Amygdala (tissue), 56 donors: Measurements from ENCODE around the gene LONP2.
"Not testable (repeated sequence)": the region's sequence is repeated elsewhere in the genome, so short reads cannot be mapped to it uniquely, and the experiment has no call there.

Source experiments
- DNase-seq, 56 donors: peaks; one replicate each; lab custom pipeline; 2025; lab: John Stamatoyannopoulos, UW

Gene LONP2

GRCh38 chr16:48384520-48385252 is 140.6 kb downstream of the LONP2 start:
- DNase-seq = peak in 44 of 56 donors; percentile 5 to 78 (median 48)

GRCh38 chr16:48385253-48386150 is 141.4 kb downstream of the LONP2 start, which contains the start of gene SIAH1:
Gene SIAH1 (minus strand): TSS chr16:48385413. CDS start chr16:48362428, 22,985 bp downstream.
- DNase-seq = peak in 54 of 56 donors; percentile 21 to 88 (median 72)

DNA sequence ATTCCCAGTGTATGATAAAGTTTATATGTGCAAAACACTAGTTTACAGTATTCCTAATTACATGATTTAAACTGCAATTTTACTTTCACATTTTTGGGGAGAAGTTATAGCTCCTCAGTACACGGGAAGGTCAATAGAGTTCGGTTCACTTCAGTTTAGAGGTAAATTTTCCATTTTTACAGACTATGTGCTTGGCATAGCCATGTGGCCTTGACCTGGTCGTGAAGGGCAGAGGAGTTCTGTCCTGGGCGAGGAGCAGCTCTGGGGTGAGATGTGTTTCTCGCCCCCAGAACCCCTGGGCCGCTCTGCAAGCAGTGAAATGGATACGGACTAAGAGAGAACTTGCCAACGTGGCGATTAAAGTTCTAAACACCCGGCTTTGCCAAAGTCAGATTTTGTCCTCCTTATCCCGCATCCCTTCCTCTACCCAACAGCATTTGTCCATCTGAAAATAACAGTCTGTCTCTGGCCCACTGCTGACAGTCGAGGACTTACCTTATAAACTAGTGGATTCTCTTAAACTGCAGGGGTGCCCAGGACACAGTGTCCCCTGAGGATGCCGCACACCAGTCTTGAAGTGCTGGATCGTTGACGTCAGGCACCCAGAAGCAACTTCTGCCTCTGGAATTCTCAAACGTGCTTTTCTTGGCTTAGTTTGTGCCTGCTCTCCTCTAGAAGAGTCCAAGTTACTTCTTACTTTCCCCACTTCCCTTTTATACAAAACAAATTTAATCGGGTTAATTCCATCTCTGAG is 142.6 kb downstream of the LONP2 start:
- DNase-seq = no peak

GRCh38 chr16:48392407-48392806 is 148.3 kb downstream of the LONP2 start:
- DNase-seq = no peak

- DNase-seq = peak in 52 of 56 donors; percentile 9 to 83 (median 52)
Observed at GRCh38 chr16:48393485-48394354, 149.6 kb downstream of the LONP2 start.

- peak in 4 of 56 donors; percentile 11 to 43 (median 38) for DNase-seq
Observed at GRCh38 chr16:48394355-48394703, 150.2 kb downstream of the LONP2 start.

DNA sequence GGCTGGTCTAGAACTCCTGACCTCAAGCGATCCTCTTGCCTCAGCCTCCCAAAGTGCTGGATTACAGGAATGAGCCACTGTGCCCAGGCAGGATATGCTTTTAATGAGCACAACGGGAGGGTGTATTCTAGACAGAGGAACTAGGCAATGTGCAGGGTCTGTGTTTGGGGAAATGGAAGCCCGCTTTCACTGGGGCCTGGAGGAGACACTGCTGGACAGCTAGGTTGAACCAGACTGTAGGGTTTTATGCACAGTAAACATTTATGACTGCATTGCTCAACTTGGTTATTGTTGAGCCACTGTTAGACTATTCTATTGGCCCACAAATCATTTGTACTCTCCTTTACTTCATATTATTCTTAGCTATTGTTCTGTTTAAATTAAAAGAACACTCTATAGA is 151.3 kb downstream of the LONP2 start:
- no peak for DNase-seq

- DNase-seq = not testable (repeated sequence)
Observed at GRCh38 chr16:48402547-48402946, 158.4 kb downstream of the LONP2 start.

GRCh38 chr16:48405153-48405552 is 161.1 kb downstream of the LONP2 start:
- DNase-seq = no peak

GRCh38 chr16:48405907-48406306 is 161.8 kb downstream of the LONP2 start:
- DNase-seq = no peak
